Mesothelial cell of epicardium (in vitro differentiated cells): ENCODE data around the gene LCN6. TPM values are rescaled to one million over a fixed set of nuclear protein-coding genes. Genes with fewer than 3 reads are reported as not detected.
"Not testable (repeated sequence)": the region's sequence is repeated elsewhere in the genome, so short reads cannot be mapped to it uniquely, and the experiment has no call there.

Experiments used
- DNase-seq, 2 experiments: peaks; one replicate each; pipeline ENCODE4 v3.0.0; 2021; ENCODE audit warnings: low spot score in 2 of 2; ENCODE audit not compliant: unreplicated experiment in 2 of 2
- H3K27ac Mint-ChIP-seq: 2 replicates; pipeline ENCODE4 v1.8.0; 2021; ENCODE audit warnings: mixed read lengths
- H3K27me3 Mint-ChIP-seq: 2 replicates; pipeline ENCODE4 v1.8.0; 2021; ENCODE audit warnings: low read depth, mixed read lengths
- H3K36me3 Mint-ChIP-seq: 2 replicates; pipeline ENCODE4 v1.8.0; 2021; ENCODE audit warnings: mixed read lengths
- H3K4me1 Mint-ChIP-seq: 2 replicates; pipeline ENCODE4 v1.8.0; 2021; ENCODE audit warnings: mixed read lengths
- H3K4me3 Mint-ChIP-seq: 2 replicates; pipeline ENCODE4 v1.8.0; 2021; ENCODE audit warnings: mild to moderate bottlenecking, moderate library complexity, mixed read lengths
- H3K9me3 Mint-ChIP-seq: 2 replicates; pipeline ENCODE4 v1.8.0; 2021; ENCODE audit warnings: mixed read lengths
- total RNA-seq: library from RNA; stranded (reverse); gene quantifications from 3 replicates; pipeline ENCODE4 v1.2.1, GENCODE V29; 2021
- TF ChIP-seq, protein P1 (sequence below): fragments of 200-600 bp; sonication (generic); IDR thresholded peaks from one replicate; pipeline ENCODE4 v1.5.0; 2021; ENCODE audit warnings: antibody characterized with exemption; ENCODE audit not compliant: unreplicated experiment

LCN6 gene
- total RNA-seq, 1 donor from 2014 or later = not detected

DNA sequence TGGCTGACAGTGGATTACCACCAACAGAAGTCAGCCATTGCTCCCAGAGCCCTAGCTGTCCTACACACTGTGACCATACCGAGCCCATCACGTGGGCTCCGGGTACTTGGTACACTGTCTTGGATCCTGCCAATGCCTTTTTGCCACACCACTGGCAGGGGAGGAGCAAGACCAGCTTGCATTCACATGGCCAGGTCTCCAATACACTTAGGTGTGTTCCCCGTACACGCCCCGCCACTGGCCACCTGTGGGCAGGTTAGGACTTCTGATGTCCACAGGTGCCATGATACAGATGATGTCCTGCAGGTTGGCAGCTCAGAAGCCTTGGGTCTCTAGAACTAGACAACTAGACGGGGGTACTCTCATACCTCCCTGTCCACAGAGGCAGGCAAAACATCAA lies 41.3 kb downstream of the LCN6 start:
- peaks cover 7% of the 10 kb centered on the region for H3K27me3 Mint-ChIP-seq
- H3K4me1 Mint-ChIP-seq = no peaks in the 10 kb centered on the region
- no peak overlapping the region for H3K27ac Mint-ChIP-seq
- H3K36me3 Mint-ChIP-seq = no peaks in the 10 kb centered on the region
- H3K4me3 Mint-ChIP-seq = no peak overlapping the region
- no peaks in the 10 kb centered on the region for H3K9me3 Mint-ChIP-seq
- TF ChIP-seq, protein P1, sequence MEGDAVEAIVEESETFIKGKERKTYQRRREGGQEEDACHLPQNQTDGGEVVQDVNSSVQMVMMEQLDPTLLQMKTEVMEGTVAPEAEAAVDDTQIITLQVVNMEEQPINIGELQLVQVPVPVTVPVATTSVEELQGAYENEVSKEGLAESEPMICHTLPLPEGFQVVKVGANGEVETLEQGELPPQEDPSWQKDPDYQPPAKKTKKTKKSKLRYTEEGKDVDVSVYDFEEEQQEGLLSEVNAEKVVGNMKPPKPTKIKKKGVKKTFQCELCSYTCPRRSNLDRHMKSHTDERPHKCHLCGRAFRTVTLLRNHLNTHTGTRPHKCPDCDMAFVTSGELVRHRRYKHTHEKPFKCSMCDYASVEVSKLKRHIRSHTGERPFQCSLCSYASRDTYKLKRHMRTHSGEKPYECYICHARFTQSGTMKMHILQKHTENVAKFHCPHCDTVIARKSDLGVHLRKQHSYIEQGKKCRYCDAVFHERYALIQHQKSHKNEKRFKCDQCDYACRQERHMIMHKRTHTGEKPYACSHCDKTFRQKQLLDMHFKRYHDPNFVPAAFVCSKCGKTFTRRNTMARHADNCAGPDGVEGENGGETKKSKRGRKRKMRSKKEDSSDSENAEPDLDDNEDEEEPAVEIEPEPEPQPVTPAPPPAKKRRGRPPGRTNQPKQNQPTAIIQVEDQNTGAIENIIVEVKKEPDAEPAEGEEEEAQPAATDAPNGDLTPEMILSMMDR = no peak
- DNase-seq = no peak

DNA sequence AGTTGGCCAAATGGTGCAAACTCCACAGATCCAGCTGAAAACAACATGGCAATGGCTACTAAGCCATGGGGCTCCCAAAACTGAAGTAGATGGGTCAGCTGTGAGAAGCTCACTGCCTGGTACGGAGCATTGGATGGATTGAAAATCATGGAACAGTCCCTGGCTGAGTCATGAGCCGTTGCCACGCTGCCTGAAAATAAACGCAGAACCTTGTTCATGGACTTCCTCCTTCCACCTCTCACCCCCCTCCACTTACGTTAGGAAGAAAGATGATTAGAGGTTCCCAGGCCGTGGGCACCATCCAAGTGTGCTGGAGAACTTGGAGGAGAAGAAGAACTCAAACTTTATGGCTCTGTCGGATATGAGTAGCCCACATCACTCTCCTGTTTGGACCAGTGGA lies 42.8 kb downstream of the LCN6 start:
- no peaks in the 10 kb centered on the region for H3K4me1 Mint-ChIP-seq
- H3K36me3 Mint-ChIP-seq = no peaks in the 10 kb centered on the region
- TF ChIP-seq, protein P1 = no peak
- H3K27ac Mint-ChIP-seq = no peak overlapping the region
- no peaks in the 10 kb centered on the region for H3K9me3 Mint-ChIP-seq
- H3K27me3 Mint-ChIP-seq = peaks cover 17% of the 10 kb centered on the region
- H3K4me3 Mint-ChIP-seq = no peak overlapping the region
- no peak for DNase-seq

DNA sequence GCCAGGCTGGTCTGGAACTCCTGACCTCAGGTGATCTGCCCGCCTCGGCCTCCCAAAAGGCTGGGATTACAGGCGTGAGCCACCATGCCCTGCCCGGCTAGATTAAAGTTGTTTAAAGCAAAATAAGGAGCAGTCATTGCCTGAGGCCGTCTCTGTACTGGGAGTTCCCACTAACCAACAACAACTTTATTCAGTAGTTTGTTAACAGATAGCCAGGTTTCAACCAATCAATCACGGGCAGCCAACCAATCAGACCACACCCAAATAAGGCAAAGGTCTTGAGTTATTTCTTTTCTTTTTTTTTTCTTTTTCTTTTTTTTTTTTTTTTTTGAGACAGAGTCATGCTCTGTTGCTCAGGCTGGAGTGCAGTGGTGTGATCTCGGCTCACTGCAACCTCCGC lies 43.6 kb downstream of the LCN6 start:
- not testable (repeated sequence) for H3K4me1 Mint-ChIP-seq, H3K4me3 Mint-ChIP-seq, H3K9me3 Mint-ChIP-seq, DNase-seq, H3K36me3 Mint-ChIP-seq, H3K27ac Mint-ChIP-seq
- H3K27me3 Mint-ChIP-seq = peaks cover 21% of the 10 kb centered on the region

DNA sequence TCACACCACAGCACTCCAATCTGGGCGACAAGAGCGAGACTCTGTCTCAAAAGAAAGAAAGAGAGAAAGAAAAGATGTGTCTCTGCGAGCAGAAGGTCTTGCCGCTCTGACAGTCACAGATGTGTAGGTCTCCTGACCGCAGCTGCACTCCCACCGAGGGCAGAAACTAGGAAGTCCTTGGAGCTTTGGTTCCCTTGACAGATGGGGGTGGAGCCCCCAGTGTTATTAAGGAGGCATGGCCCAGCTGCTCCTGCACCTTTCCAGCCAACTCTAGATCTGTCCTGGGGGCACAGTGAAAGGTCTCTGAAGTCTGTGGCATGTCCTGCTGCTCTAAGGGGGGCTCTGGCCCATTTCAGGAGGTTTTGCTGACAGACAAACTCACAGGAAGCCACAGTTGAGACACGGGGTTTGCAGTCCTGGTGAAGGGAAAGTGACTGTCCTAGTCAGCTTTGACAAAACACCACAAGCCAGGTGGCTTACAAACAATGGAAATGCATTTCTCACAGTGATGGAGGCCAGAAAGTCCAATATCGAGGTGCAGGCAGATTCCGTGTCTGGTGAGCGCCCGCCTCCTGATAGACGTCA lies 45.0 kb downstream of the LCN6 start:
- Mint-ChIP-seq H3K4me1 (no peaks in the 10 kb centered on the region), H3K4me3 (no peak overlapping the region), H3K9me3 (no peaks in the 10 kb centered on the region), H3K27me3 (peaks cover 21% of the 10 kb centered on the region), H3K27ac (no peak overlapping the region), H3K36me3 (no peaks in the 10 kb centered on the region)
- DNase-seq = no peak
- TF ChIP-seq, protein P1 = no peak

DNA sequence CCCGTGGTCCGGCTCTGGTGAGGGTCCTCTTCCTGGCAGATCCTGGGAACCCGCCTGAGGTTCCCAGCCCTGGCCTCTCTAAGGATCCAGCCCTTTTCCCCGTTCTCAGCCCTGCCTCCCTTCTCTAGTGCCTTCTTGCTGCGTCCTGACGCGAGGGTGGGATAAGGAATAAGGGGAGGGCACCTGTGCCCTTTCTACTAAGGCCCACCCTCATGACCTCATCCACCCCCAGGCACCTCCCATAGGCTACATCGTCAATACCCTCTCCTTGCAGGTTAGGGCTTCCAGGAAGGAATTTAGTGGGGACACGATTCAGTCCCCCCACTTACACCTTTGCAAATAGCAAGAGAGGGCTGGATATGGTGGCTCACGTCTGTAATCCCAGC lies 46.7 kb downstream of the LCN6 start:
- no peaks in the 10 kb centered on the region for H3K9me3 Mint-ChIP-seq
- H3K27ac Mint-ChIP-seq = no peak overlapping the region
- H3K4me3 Mint-ChIP-seq = no peak overlapping the region
- H3K27me3 Mint-ChIP-seq = peaks cover 21% of the 10 kb centered on the region
- peaks cover 3% of the 10 kb centered on the region for H3K4me1 Mint-ChIP-seq
- H3K36me3 Mint-ChIP-seq = no peaks in the 10 kb centered on the region
- DNase-seq = no peak
- TF ChIP-seq, protein P1 = no peak

DNA sequence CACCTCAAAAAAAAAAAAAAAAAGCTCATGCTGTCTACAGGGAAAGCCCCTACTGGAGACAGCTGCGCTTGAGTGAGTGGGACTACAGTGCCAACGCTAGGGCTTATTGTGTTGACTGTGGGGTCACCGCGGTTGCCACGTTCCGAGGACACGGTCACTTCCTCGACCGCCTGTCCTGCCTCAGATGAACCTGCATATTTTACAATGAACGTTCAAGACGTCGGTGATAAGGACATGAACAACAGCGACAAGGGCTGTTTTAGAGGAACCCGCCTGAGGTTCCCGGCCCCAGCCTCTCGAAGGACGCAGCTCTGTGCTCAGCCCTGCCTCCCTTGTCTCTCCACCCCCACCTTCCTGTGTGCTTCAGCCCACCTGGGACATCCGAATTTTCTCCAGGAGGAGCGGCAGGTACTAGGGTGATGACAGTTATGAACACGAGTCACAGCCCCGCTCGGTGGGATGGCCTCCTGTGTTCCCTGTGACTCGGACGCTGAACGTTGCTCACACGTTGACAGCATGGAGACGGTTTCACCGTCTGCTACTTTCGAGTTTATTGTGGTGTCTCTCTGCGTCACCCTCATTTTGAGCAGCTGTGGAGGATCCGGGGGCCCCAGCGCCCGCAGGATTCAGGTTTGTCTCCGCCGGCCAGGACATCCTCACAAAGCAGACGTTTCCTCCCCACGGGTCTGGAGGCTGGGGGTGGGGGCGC lies 47.2 kb downstream of the LCN6 start:
- Mint-ChIP-seq H3K9me3 (no peaks in the 10 kb centered on the region), H3K4me3 (no peak overlapping the region), H3K36me3 (no peaks in the 10 kb centered on the region), H3K27ac (no peak overlapping the region), H3K4me1 (peaks cover 3% of the 10 kb centered on the region), H3K27me3 (peaks cover 21% of the 10 kb centered on the region)
- DNase-seq = no peak
- TF ChIP-seq, protein P1 = no peak
